Upper lobe of left lung (tissue), 6 donors: ENCODE data around the gene AMER3. TPM values are rescaled to one million over a fixed set of nuclear protein-coding genes. Genes with fewer than 3 reads are reported as not detected.
A peak's percentile ranks its signal among the peaks of the same experiment; 100 is the strongest.

Experiments used
- ATAC-seq, 2 donors: fragments of 200-7000 bp; cut with Tn5 transposase; one replicate each; pipeline ENCODE4 v1.9.1; 2022; ENCODE audit warnings: mild to moderate bottlenecking in 2 of 2, moderate library complexity in 2 of 2; ENCODE audit not compliant: low FRiP score in 2 of 2
- DNase-seq, 2 donors: peaks; one replicate each; pipeline ENCODE4 v3.0.0-alpha.2; 2019 to 2020
- H3K27ac ChIP-seq, 4 donors: fragments of 200-600 bp; sonication (generic); one replicate each; pipeline ENCODE4 v1.5.1; 2016 to 2019
- H3K27me3 ChIP-seq, 4 donors: fragments of 200-600 bp; sonication (generic); one replicate each; pipeline ENCODE4 v1.5.1; 2017 to 2019
- H3K36me3 ChIP-seq, 4 donors: fragments of 200-600 bp; sonication (generic); one replicate each; pipeline ENCODE4 v1.5.1; 2016 to 2019
- H3K4me1 ChIP-seq, 4 donors: fragments of 200-600 bp; sonication (generic); one replicate each; pipeline ENCODE4 v1.5.1; 2018 to 2019
- H3K4me3 ChIP-seq, 4 donors: fragments of 200-600 bp; sonication (generic); one replicate each; pipeline ENCODE4 v1.5.1; 2017 to 2019; ENCODE audit warnings: mild to moderate bottlenecking in 2 of 4, moderate library complexity in 1 of 4
- H3K9me3 ChIP-seq, 4 donors: fragments of 200-600 bp; sonication (generic); one replicate each; pipeline ENCODE4 v1.5.1; 2018 to 2019
- CTCF ChIP-seq, 6 experiments: fragments of 450-650 bp in 4 of 6; fragments of 200-600 bp in 2 of 6; sonication (generic) in 2 of 6; IDR thresholded peaks; one replicate each; pipeline ENCODE4 v1.5.1; 2016 to 2019; ENCODE audit warnings: antibody characterized with exemption in 6 of 6
- EP300 ChIP-seq, 4 donors: sonication (generic); formaldehyde crosslinking; IDR thresholded peaks; one replicate each; pipeline ENCODE4 v1.5.1; 2017; ENCODE audit warnings: antibody characterized with exemption in 4 of 4, control low read depth in 2 of 4
- POLR2A ChIP-seq, 4 donors: fragments of 450-650 bp; IDR thresholded peaks; one replicate each; pipeline ENCODE4 v1.5.1; 2016 to 2017; ENCODE audit warnings: antibody characterized with exemption in 4 of 4, mild to moderate bottlenecking in 2 of 4
- POLR2AphosphoS5 ChIP-seq, 2 donors: sonication (generic); formaldehyde crosslinking; IDR thresholded peaks; one replicate each; pipeline ENCODE4 v1.5.1; 2017; ENCODE audit warnings: antibody characterized with exemption in 2 of 2
- WGBS, 2 donors: methylation state at CpG; one replicate each; pipeline ENCODE4 v1.1.5; 2017 to 2018; 5-methylcytosine and 5-hydroxymethylcytosine counted together
- total RNA-seq, 6 donors: library from RNA; depleted of rRNA in 4 of 6; stranded (reverse); fragments of >200 nt in 4 of 6; gene quantifications; one replicate each; pipeline versions ENCODE4 v1.1.0 to v1.2.1, GENCODE V29; 2016 to 2021
- donor health status: DM: no; HTN: no; CAD: no; lungs with moderate emphysema.
- donor health status: DM: no; HTN: yes; CAD: no; lungs with severe emphysema.

AMER3 gene
- total RNA-seq, 6 donors from 2014 or later: not detected

GRCh38 chr2:130740671-130741070 is 14.7 kb upstream of the AMER3 start:
- 71 to 75% methylated on average over 12 of the region's 12 CpGs for WGBS, 2 donors
- TF ChIP-seq POLR2A (IDR thresholded peaks at IDR 0.05) (no peak), POLR2AphosphoS5 (IDR thresholded peaks at IDR 0.05) (no peak), CTCF (IDR thresholded peaks at IDR 0.05) (no peak)
- Histone ChIP-seq H3K27me3 (no peaks in the 10 kb centered on the region), H3K4me3 (no peak overlapping the region), H3K9me3 (no peaks in the 10 kb centered on the region), H3K27ac (no peak overlapping the region), H3K4me1 (no peaks in the 10 kb centered on the region), H3K36me3 (no peaks in the 10 kb centered on the region)
- no peak for ATAC-seq
- no peak for DNase-seq

- Histone ChIP-seq H3K9me3 (no peaks in the 10 kb centered on the region), H3K36me3 (no peaks in the 10 kb centered on the region), H3K27ac (no peak overlapping the region), H3K27me3 (no peaks in the 10 kb centered on the region), H3K4me1 (no peaks in the 10 kb centered on the region), H3K4me3 (no peak overlapping the region)
- TF ChIP-seq POLR2AphosphoS5 (IDR thresholded peaks at IDR 0.05): no peak
- no peak for ATAC-seq
- peak in 1 of 2 donors; percentile 40 for DNase-seq
- 72 to 80% methylated on average over 6 to 8 of the region's 8 CpGs for WGBS, 2 donors
Measured at GRCh38 chr2:130743278-130743677, 12.1 kb upstream of the AMER3 start.

GRCh38 chr2:130744287-130745117 is 10.8 kb upstream of the AMER3 start:
- no peak for TF ChIP-seq POLR2A (IDR thresholded peaks at IDR 0.05)
- 37% methylated on average over 15 to 20 of the region's 20 CpGs for WGBS, 2 donors
- no peak for ATAC-seq
- DNase-seq: peak in 1 of 2 donors; percentile 47
- Histone ChIP-seq H3K9me3 (no peaks in the 10 kb centered on the region), H3K4me3 (no peak overlapping the region), H3K4me1 (no peaks in the 10 kb centered on the region), H3K27ac (no peak overlapping the region), H3K36me3 (no peaks in the 10 kb centered on the region), H3K27me3 (no peaks in the 10 kb centered on the region)

GRCh38 chr2:130749078-130749477 is 6.3 kb upstream of the AMER3 start:
- Histone ChIP-seq H3K4me3 (no peak overlapping the region), H3K4me1 (no peaks in the 10 kb centered on the region), H3K27ac (no peak overlapping the region), H3K36me3 (no peaks in the 10 kb centered on the region), H3K9me3 (no peaks in the 10 kb centered on the region), H3K27me3 (no peaks in the 10 kb centered on the region)
- ATAC-seq (no peak), DNase-seq (no peak)
- TF ChIP-seq CTCF (IDR thresholded peaks at IDR 0.05) (no peak), POLR2AphosphoS5 (IDR thresholded peaks at IDR 0.05) (no peak), EP300 (IDR thresholded peaks at IDR 0.05) (no peak)
- 85 to 89% methylated on average over 9 of the region's 9 CpGs for WGBS, 2 donors

GRCh38 chr2:130749641-130750040 is 5.7 kb upstream of the AMER3 start:
- H3K27me3 ChIP-seq: no peaks in the 10 kb centered on the region
- no peak for ATAC-seq
- TF ChIP-seq CTCF (IDR thresholded peaks at IDR 0.05) (no peak), POLR2A (IDR thresholded peaks at IDR 0.05) (no peak), POLR2AphosphoS5 (IDR thresholded peaks at IDR 0.05) (no peak), EP300 (IDR thresholded peaks at IDR 0.05) (no peak)
- no peaks in the 10 kb centered on the region for H3K36me3 ChIP-seq
- DNase-seq: no peak
- no peak overlapping the region for H3K27ac ChIP-seq
- WGBS, 2 donors: 78 to 79% methylated on average over 3 to 6 of the region's 6 CpGs
- H3K4me3 ChIP-seq: no peak overlapping the region
- H3K4me1 ChIP-seq: no peaks in the 10 kb centered on the region
- H3K9me3 ChIP-seq: no peaks in the 10 kb centered on the region

GRCh38 chr2:130754811-130755210 is 529 bp upstream of the AMER3 start:
- 46 to 49% methylated on average over 8 of the region's 8 CpGs for WGBS, 2 donors
- peaks cover 3 to 14% (median 7%) of the 10 kb centered on the region in 4 donors for H3K4me1 ChIP-seq
- ATAC-seq: peak in 1 of 2 donors; percentile 13
- H3K27me3 ChIP-seq: peaks cover 0 to 21% (median 10%) of the 10 kb centered on the region in 4 donors
- no peak overlapping the region for H3K4me3 ChIP-seq
- no peaks in the 10 kb centered on the region for H3K9me3 ChIP-seq
- TF ChIP-seq EP300 (IDR thresholded peaks at IDR 0.05) (no peak), POLR2A (IDR thresholded peaks at IDR 0.05) (no peak), CTCF (IDR thresholded peaks at IDR 0.05) (no peak), POLR2AphosphoS5 (IDR thresholded peaks at IDR 0.05) (no peak)
- H3K27ac ChIP-seq: no peak overlapping the region
- H3K36me3 ChIP-seq: no peaks in the 10 kb centered on the region
- no peak for DNase-seq
